SK-N-MC (cell line): ENCODE measurements around the gene GAPT.

ENCODE experiments used
- EZH2 ChIP-seq: fragments of 200-600 bp; sonication (generic); IDR thresholded peaks from one replicate; pipeline ENCODE4 v1.6.1; 2017; ENCODE audit warnings: antibody characterized with exemption
- POLR2AphosphoS5 ChIP-seq: IDR thresholded peaks from 2 replicates; pipeline ENCODE4 v1.6.1; 2012; ENCODE audit warnings: mild to moderate bottlenecking, low read depth, low read length, borderline replicate concordance

DNA sequence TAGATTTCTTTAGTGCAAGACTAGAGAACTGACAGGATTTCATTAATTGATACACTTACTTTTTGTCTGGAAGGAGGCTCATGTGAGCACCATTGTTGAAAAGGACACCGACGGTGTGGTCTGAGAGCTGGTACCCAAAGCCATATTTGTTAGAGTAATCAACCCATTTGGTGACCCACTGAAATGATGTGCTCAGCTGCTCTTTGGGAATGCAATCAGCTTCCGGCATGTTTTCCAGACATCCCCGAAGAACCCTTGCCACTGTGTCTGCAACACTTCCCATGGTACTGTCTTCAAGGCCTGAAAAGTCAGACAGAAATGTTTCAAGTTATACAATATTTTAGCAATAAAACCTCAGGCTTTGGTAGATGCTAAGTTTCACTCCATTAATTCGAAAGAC is 35.8 kb upstream of the GAPT start:
- TF ChIP-seq POLR2AphosphoS5 (no peak), EZH2 (no peak)
